GM12892 (cell line): ENCODE data around the gene ZNF385A.
"Not testable (repeated sequence)": the region's sequence is repeated elsewhere in the genome, so short reads cannot be mapped to it uniquely, and the experiment has no call there.

Experiments used
- DNase-seq: peaks from one replicate; pipeline ENCODE4 v3.0.0; 2011; ENCODE audit not compliant: insufficient read length
- FAIRE-seq: peaks from 2 replicates; lab custom pipeline; 2011; peaks lifted over from hg19 to GRCh38; lab: Jason Lieb, UNC
- POLR2A ChIP-seq: IDR thresholded peaks from 2 replicates; pipeline ENCODE4 v1.6.1; 2011; ENCODE audit warnings: low read depth, low read length, control low read depth
- POLR2AphosphoS5 ChIP-seq: IDR thresholded peaks from 2 replicates; pipeline ENCODE4 v1.6.1; 2011; ENCODE audit warnings: low read depth, low read length, control low read depth
- TAF1 ChIP-seq: IDR thresholded peaks from 2 replicates; pipeline ENCODE4 v1.6.1; 2011; ENCODE audit warnings: low read depth, mild to moderate bottlenecking, control low read depth, low read length, borderline replicate concordance

ZNF385A gene

GRCh38 chr12:54337854-54338650 lies 46.5 kb downstream of the ZNF385A start:
- no peak for FAIRE-seq
- DNase-seq: no peak
- TF ChIP-seq POLR2A (no peak), POLR2AphosphoS5 (no peak), TAF1 (no peak)

- TF ChIP-seq TAF1: no peak
- TF ChIP-seq POLR2AphosphoS5: no peak
- TF ChIP-seq POLR2A: no peak
- DNase-seq (no peak), FAIRE-seq (no peak)
Measured at GRCh38 chr12:54337280-54337842, 47.2 kb downstream of the ZNF385A start.

GRCh38 chr12:54333420-54334034 lies 51.0 kb downstream of the ZNF385A start:
- DNase-seq: no peak
- TF ChIP-seq POLR2A: no peak
- TF ChIP-seq TAF1: no peak
- TF ChIP-seq POLR2AphosphoS5: no peak
- FAIRE-seq: no peak

GRCh38 chr12:54331461-54331860 lies 53.1 kb downstream of the ZNF385A start:
- no peak for TF ChIP-seq POLR2A
- no peak for TF ChIP-seq TAF1
- TF ChIP-seq POLR2AphosphoS5: no peak
- no peak for DNase-seq
- FAIRE-seq: no peak

- FAIRE-seq: no peak
- TF ChIP-seq POLR2A (no peak), TAF1 (no peak), POLR2AphosphoS5 (no peak)
- no peak for DNase-seq
Measured at GRCh38 chr12:54330442-54330841, 54.1 kb downstream of the ZNF385A start.

GRCh38 chr12:54329759-54330158 lies 54.8 kb downstream of the ZNF385A start:
- DNase-seq (no peak), FAIRE-seq (no peak)
- TF ChIP-seq POLR2A (no peak), POLR2AphosphoS5 (no peak), TAF1 (no peak)

GRCh38 chr12:54328595-54329337 lies 55.8 kb downstream of the ZNF385A start:
- no peak for TF ChIP-seq POLR2A
- no peak for TF ChIP-seq POLR2AphosphoS5
- TF ChIP-seq TAF1: no peak
- FAIRE-seq: no peak
- DNase-seq: no peak

- not testable (repeated sequence) for FAIRE-seq, DNase-seq
Measured at GRCh38 chr12:54325442-54326109, 59.0 kb downstream of the ZNF385A start.

- DNase-seq (peak; percentile 85), FAIRE-seq (peak; percentile 89)
- TF ChIP-seq POLR2AphosphoS5 (peak; percentile 80; the same call in 1 of the 2 replicates), POLR2A (peak; percentile 87), TAF1 (peak; percentile 91)
Measured at GRCh38 chr12:54324617-54325441, 59.7 kb downstream of the ZNF385A start, which contains the start of gene COPZ1. Gene COPZ1 (plus strand): TSS chr12:54325131. CDS start chr12:54325164, 33 bp downstream.

GRCh38 chr12:54321363-54321762 lies 63.2 kb downstream of the ZNF385A start:
- no peak for TF ChIP-seq TAF1
- TF ChIP-seq POLR2AphosphoS5: no peak
- TF ChIP-seq POLR2A: no peak
- DNase-seq (no peak), FAIRE-seq (no peak)
